Hematopoietic multipotent progenitor cell (in vitro differentiated cells): Measurements from ENCODE around the gene BCAS3. TPM values are rescaled to one million over a fixed set of nuclear protein-coding genes. Genes with fewer than 3 reads are reported as not detected.

Experiments used
- DNase-seq, 3 donors: peaks; one replicate each; pipeline ENCODE4 v3.0.0-alpha.2; 2011 to 2015; ENCODE audit warnings: low read depth in 2 of 3, low spot score in 2 of 3
- total RNA-seq: library from RNA; depleted of rRNA; stranded (reverse); fragments of >200 nt; gene quantifications from one replicate; pipeline ENCODE4 v1.2.3, GENCODE V29; 2012

The BCAS3 gene
- total RNA-seq, 1 donor, result 50.6 TPM

- no peak for DNase-seq
These were observed 646.5 kb downstream of the BCAS3 start for GRCh38 chr17:61323909-61324868.

GRCh38 chr17:61324950-61325349 is 647.3 kb downstream of the BCAS3 start:
- DNase-seq, result no peak

GRCh38 chr17:61325382-61326073 is 647.9 kb downstream of the BCAS3 start:
- DNase-seq, result no peak

GRCh38 chr17:61326330-61326729 is 648.7 kb downstream of the BCAS3 start:
- no peak for DNase-seq

GRCh38 chr17:61328351-61328750 is 650.7 kb downstream of the BCAS3 start:
- no peak for DNase-seq

GRCh38 chr17:61330174-61331150 is 652.8 kb downstream of the BCAS3 start:
- DNase-seq, result no peak

- no peak for DNase-seq
These were observed 653.5 kb downstream of the BCAS3 start for GRCh38 chr17:61331178-61331577.

GRCh38 chr17:61331886-61332285 is 654.2 kb downstream of the BCAS3 start:
- no peak for DNase-seq

- DNase-seq, result no peak
These were observed 655.5 kb downstream of the BCAS3 start for GRCh38 chr17:61333136-61333535.

GRCh38 chr17:61334673-61335072 is 657.0 kb downstream of the BCAS3 start:
- DNase-seq, result no peak

GRCh38 chr17:61335105-61335844 is 657.6 kb downstream of the BCAS3 start:
- DNase-seq, result no peak

GRCh38 chr17:61335845-61336655 is 658.4 kb downstream of the BCAS3 start:
- DNase-seq, result no peak

- DNase-seq, result no peak
These were observed 659.6 kb downstream of the BCAS3 start for GRCh38 chr17:61337290-61337689.

GRCh38 chr17:61338000-61338798 is 660.5 kb downstream of the BCAS3 start:
- no peak for DNase-seq

GRCh38 chr17:61338874-61339478 is 661.3 kb downstream of the BCAS3 start:
- no peak for DNase-seq

- no peak for DNase-seq
These were observed 663.0 kb downstream of the BCAS3 start for GRCh38 chr17:61340431-61341209.

GRCh38 chr17:61343576-61343975 is 665.9 kb downstream of the BCAS3 start:
- DNase-seq, result no peak
